Measurements from ENCODE around the gene PLEKHA1. TPM values are rescaled to one million over a fixed set of nuclear protein-coding genes. Genes with fewer than 3 reads are reported as not detected.

Gene PLEKHA1
- total and polyA plus RNA-seq, 2 donors from 2014 or later = 19.5 to 168 TPM

DNA sequence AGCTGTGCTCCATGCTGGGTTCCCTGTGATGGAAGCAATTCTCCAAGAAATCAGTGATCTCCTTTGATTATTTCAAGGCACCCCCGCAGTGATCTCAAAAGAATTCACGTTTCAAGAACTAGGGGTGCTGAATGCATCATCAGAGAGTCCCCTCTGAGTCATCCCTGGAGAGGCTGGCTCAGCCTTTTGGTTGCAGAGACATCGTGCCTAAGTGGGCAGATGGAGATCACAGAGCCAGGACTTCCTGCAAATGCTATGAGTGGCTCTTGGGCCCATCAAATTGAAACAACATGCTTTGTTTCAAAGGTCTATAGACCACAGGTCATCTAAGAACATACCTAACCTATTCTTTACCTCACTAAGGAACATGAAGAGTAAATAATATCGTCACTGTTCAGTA lies 41.5 kb upstream of the PLEKHA1 start:
- TF ChIP-seq, protein P1, sequence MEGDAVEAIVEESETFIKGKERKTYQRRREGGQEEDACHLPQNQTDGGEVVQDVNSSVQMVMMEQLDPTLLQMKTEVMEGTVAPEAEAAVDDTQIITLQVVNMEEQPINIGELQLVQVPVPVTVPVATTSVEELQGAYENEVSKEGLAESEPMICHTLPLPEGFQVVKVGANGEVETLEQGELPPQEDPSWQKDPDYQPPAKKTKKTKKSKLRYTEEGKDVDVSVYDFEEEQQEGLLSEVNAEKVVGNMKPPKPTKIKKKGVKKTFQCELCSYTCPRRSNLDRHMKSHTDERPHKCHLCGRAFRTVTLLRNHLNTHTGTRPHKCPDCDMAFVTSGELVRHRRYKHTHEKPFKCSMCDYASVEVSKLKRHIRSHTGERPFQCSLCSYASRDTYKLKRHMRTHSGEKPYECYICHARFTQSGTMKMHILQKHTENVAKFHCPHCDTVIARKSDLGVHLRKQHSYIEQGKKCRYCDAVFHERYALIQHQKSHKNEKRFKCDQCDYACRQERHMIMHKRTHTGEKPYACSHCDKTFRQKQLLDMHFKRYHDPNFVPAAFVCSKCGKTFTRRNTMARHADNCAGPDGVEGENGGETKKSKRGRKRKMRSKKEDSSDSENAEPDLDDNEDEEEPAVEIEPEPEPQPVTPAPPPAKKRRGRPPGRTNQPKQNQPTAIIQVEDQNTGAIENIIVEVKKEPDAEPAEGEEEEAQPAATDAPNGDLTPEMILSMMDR (IDR thresholded peaks at IDR 0.05; ENCODE audit: borderline replicate concordance, extremely low read depth, insufficient read depth) = no peak
- Histone ChIP-seq H3K36me3 (ENCODE audit: control insufficient read depth in 2 of 3, insufficient read depth in 3 of 3, low read length in 3 of 3) (no peaks in the 10 kb centered on the region), H3K9ac (ENCODE audit: low read length in 3 of 3) (no peak overlapping the region), H3K4me3 (ENCODE audit: low read length in 3 of 3) (no peak overlapping the region), H3K4me1 (ENCODE audit: control insufficient read depth in 2 of 3, insufficient read depth in 2 of 3, low read depth in 1 of 3, low read length in 3 of 3) (peaks cover 0 to 3% (median 0%) of the 10 kb centered on the region in 3 donors), H3K27ac (ENCODE audit: low read depth in 2 of 2, low read length in 2 of 2) (no peak overlapping the region), H3K9me3 (ENCODE audit: control insufficient read depth in 2 of 3, insufficient read depth in 1 of 3, low read length in 3 of 3) (no peaks in the 10 kb centered on the region), H3K27me3 (ENCODE audit: control insufficient read depth, insufficient read depth, low read length) (no peaks in the 10 kb centered on the region)
- FAIRE-seq = no peak
- intact Hi-C loops (cut with DNase I) = no loop called here
- DNase-seq = no peak

GRCh38 chr10:122336332-122336731 lies 38.2 kb upstream of the PLEKHA1 start:
- no peak overlapping the region for H3K27ac ChIP-seq (ENCODE audit: low read depth in 2 of 2, low read length in 2 of 2)
- peaks cover 0 to 3% (median 0%) of the 10 kb centered on the region in 3 donors for H3K4me1 ChIP-seq (ENCODE audit: control insufficient read depth in 2 of 3, insufficient read depth in 2 of 3, low read depth in 1 of 3, low read length in 3 of 3)
- H3K36me3 ChIP-seq (ENCODE audit: control insufficient read depth in 2 of 3, insufficient read depth in 3 of 3, low read length in 3 of 3) = no peaks in the 10 kb centered on the region
- intact Hi-C loops (cut with DNase I) = no loop called here
- no peaks in the 10 kb centered on the region for H3K27me3 ChIP-seq (ENCODE audit: control insufficient read depth, insufficient read depth, low read length)
- H3K9ac ChIP-seq (ENCODE audit: low read length in 3 of 3) = no peak overlapping the region
- TF ChIP-seq, protein P1 (IDR thresholded peaks at IDR 0.05; ENCODE audit: borderline replicate concordance, extremely low read depth, insufficient read depth) = no peak
- H3K9me3 ChIP-seq (ENCODE audit: control insufficient read depth in 2 of 3, insufficient read depth in 1 of 3, low read length in 3 of 3) = no peaks in the 10 kb centered on the region
- DNase-seq (no peak), FAIRE-seq (no peak)
- no peak overlapping the region for H3K4me3 ChIP-seq (ENCODE audit: low read length in 3 of 3)

DNA sequence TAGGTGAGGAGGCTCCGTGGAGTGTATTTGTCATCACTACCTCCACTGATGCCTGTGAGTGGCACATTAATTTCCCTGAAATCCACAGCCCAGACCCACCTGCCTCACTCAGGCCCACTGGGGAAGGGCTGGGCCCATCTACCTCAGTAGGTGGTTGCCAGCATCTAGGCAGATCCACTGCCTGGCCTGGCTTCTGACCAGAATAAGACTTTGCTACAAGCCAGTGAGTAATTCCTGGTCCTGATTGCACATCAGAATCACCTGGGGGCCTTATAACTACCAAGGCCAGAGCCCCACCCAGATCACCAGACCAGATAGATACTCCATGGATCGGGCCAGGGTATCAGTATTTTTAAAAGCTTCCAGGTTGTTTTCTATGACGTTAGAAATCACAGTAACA lies 37.5 kb upstream of the PLEKHA1 start:
- TF ChIP-seq, protein P1 (IDR thresholded peaks at IDR 0.05; ENCODE audit: borderline replicate concordance, extremely low read depth, insufficient read depth) = no peak
- Histone ChIP-seq H3K9me3 (ENCODE audit: control insufficient read depth in 2 of 3, insufficient read depth in 1 of 3, low read length in 3 of 3) (no peaks in the 10 kb centered on the region), H3K36me3 (ENCODE audit: control insufficient read depth in 2 of 3, insufficient read depth in 3 of 3, low read length in 3 of 3) (no peaks in the 10 kb centered on the region), H3K9ac (ENCODE audit: low read length in 3 of 3) (no peak overlapping the region), H3K4me1 (ENCODE audit: control insufficient read depth in 2 of 3, insufficient read depth in 2 of 3, low read depth in 1 of 3, low read length in 3 of 3) (no peaks in the 10 kb centered on the region), H3K4me3 (ENCODE audit: low read length in 3 of 3) (no peak overlapping the region), H3K27ac (ENCODE audit: low read depth in 2 of 2, low read length in 2 of 2) (no peak overlapping the region), H3K27me3 (ENCODE audit: control insufficient read depth, insufficient read depth, low read length) (no peaks in the 10 kb centered on the region)
- FAIRE-seq (no peak), DNase-seq (no peak)
- intact Hi-C loops (cut with DNase I) = no loop called here
